IMR-90 (cell line): Measurements from ENCODE around the gene TAS2R19.

ENCODE experiments used
- BHLHE40 ChIP-seq: fragments of 150-350 bp; IDR thresholded peaks from 2 replicates; pipeline ENCODE4 v1.6.1; 2016; ENCODE audit warnings: mild to moderate bottlenecking, low read depth, low read length
- CHD1 ChIP-seq: IDR thresholded peaks from 2 replicates; pipeline ENCODE4 v1.6.1; 2012; ENCODE audit warnings: low read depth, low read length, improper control_type of control experiment
- MAZ ChIP-seq: IDR thresholded peaks from 2 replicates; pipeline ENCODE4 v1.6.1; 2012; ENCODE audit warnings: low read depth, mild to moderate bottlenecking, low read length, improper control_type of control experiment, moderate library complexity, borderline replicate concordance
- MXI1 ChIP-seq: IDR thresholded peaks from 2 replicates; pipeline ENCODE4 v1.6.1; 2012; ENCODE audit warnings: low read depth, mild to moderate bottlenecking, low read length, moderate library complexity, borderline replicate concordance
- POLR2A ChIP-seq: IDR thresholded peaks from 2 replicates; pipeline ENCODE4 v1.6.1; 2012; ENCODE audit warnings: mild to moderate bottlenecking, low read depth, low read length
- RAD21 ChIP-seq: IDR thresholded peaks from 2 replicates; pipeline ENCODE4 v1.6.1; 2012; ENCODE audit warnings: low read length, improper control_type of control experiment
- RFX5 ChIP-seq: IDR thresholded peaks from 2 replicates; pipeline ENCODE4 v1.8.0; 2012; ENCODE audit warnings: low read depth, mild to moderate bottlenecking, low read length, moderate library complexity
- SMC3 ChIP-seq: fragments of 150-350 bp; IDR thresholded peaks from 2 replicates; pipeline ENCODE4 v1.6.1; 2016; ENCODE audit warnings: low read depth, mild to moderate bottlenecking, antibody characterized with exemption, low read length, moderate library complexity
- TF ChIP-seq, protein P1 (sequence below): conservative IDR thresholded peaks from 2 replicates; pipeline ENCODE4 v1.5.1; 2012; ENCODE audit warnings: mild to moderate bottlenecking, low read depth, low read length, improper control_type of control experiment

DNA sequence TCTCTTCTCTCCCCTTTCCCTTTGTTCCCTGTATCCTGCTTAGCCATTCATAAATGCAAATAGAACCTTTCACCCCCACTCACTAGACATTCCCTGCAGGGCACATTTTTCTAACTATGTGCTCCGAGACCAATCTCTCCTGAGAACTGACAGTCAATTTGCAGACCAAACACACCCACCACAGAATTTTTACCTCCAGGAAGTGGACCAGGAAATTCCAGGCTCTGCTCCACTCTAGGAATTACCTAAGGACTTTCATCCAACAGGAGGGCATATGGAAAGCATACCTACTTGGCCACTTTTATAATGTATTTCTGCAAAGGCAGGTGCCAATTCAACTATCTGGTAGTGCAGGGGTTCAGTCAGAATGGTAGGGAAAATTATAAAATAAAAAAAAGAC is 48.6 kb upstream of the TAS2R19 start:
- TF ChIP-seq, protein P1, sequence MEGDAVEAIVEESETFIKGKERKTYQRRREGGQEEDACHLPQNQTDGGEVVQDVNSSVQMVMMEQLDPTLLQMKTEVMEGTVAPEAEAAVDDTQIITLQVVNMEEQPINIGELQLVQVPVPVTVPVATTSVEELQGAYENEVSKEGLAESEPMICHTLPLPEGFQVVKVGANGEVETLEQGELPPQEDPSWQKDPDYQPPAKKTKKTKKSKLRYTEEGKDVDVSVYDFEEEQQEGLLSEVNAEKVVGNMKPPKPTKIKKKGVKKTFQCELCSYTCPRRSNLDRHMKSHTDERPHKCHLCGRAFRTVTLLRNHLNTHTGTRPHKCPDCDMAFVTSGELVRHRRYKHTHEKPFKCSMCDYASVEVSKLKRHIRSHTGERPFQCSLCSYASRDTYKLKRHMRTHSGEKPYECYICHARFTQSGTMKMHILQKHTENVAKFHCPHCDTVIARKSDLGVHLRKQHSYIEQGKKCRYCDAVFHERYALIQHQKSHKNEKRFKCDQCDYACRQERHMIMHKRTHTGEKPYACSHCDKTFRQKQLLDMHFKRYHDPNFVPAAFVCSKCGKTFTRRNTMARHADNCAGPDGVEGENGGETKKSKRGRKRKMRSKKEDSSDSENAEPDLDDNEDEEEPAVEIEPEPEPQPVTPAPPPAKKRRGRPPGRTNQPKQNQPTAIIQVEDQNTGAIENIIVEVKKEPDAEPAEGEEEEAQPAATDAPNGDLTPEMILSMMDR = no peak
- TF ChIP-seq POLR2A (no peak), CHD1 (no peak), RAD21 (no peak), SMC3 (no peak), RFX5 (no peak), MXI1 (no peak), MAZ (no peak), BHLHE40 (no peak)
